PFSK-1 (cell line): ENCODE results near the gene SLC8A1.

ENCODE experiments used
- FOXP2 ChIP-seq: optimal IDR thresholded peaks from 2 replicates; pipeline ENCODE3; 2011; ENCODE audit warnings: borderline replicate concordance, control low read depth, inconsistent platforms; ENCODE audit not compliant: insufficient read depth; ENCODE audit errors: extremely low read length, extremely low read depth
- POLR2AphosphoS5 ChIP-seq: IDR thresholded peaks from 2 replicates; pipeline ENCODE4 v1.6.1; 2012; ENCODE audit warnings: low read depth, mild to moderate bottlenecking, control low read depth, low read length, moderate library complexity
- SIN3A ChIP-seq: IDR thresholded peaks from 2 replicates; pipeline ENCODE4 v1.6.1; 2012; ENCODE audit warnings: mild to moderate bottlenecking, low read length, moderate library complexity, borderline replicate concordance; ENCODE audit not compliant: insufficient read depth
- TAF1 ChIP-seq: IDR thresholded peaks from 2 replicates; pipeline ENCODE4 v1.6.1; 2012; ENCODE audit warnings: low read length, control low read depth, borderline replicate concordance; ENCODE audit not compliant: insufficient read depth
- TF ChIP-seq, protein P1 (sequence below), 2 experiments: IDR thresholded peaks; 2 replicates each; pipeline versions ENCODE4 v1.6.1 to v1.8.0; 2011 to 2012; ENCODE audit warnings: low read depth in 2 of 2, low read length in 2 of 2, control low read depth in 1 of 2, inconsistent platforms in 1 of 2, mild to moderate bottlenecking in 1 of 2, moderate library complexity in 1 of 2; ENCODE audit not compliant: insufficient read depth in 1 of 2

DNA sequence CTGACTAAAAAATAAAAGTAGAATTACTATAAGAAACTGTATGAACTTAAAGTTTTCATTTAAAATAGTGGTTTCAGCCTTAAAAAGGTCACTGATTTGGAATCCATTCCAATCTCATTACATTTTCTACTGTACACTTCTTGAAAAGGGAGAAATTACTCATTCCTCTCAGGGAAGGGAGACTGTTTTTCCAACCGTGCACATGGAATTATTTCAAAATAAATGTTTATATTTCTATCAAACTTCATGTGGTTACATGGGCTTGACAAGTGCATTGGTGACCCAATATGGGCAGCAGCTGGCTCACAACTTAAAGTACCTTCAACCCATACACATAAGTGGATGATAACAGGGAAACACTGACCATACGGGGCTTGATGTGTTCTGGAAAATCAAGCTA, 348.3 kb downstream of the SLC8A1 start:
- TF ChIP-seq FOXP2 (no peak), POLR2AphosphoS5 (no peak), SIN3A (no peak), TAF1 (no peak)
- TF ChIP-seq, protein P1, sequence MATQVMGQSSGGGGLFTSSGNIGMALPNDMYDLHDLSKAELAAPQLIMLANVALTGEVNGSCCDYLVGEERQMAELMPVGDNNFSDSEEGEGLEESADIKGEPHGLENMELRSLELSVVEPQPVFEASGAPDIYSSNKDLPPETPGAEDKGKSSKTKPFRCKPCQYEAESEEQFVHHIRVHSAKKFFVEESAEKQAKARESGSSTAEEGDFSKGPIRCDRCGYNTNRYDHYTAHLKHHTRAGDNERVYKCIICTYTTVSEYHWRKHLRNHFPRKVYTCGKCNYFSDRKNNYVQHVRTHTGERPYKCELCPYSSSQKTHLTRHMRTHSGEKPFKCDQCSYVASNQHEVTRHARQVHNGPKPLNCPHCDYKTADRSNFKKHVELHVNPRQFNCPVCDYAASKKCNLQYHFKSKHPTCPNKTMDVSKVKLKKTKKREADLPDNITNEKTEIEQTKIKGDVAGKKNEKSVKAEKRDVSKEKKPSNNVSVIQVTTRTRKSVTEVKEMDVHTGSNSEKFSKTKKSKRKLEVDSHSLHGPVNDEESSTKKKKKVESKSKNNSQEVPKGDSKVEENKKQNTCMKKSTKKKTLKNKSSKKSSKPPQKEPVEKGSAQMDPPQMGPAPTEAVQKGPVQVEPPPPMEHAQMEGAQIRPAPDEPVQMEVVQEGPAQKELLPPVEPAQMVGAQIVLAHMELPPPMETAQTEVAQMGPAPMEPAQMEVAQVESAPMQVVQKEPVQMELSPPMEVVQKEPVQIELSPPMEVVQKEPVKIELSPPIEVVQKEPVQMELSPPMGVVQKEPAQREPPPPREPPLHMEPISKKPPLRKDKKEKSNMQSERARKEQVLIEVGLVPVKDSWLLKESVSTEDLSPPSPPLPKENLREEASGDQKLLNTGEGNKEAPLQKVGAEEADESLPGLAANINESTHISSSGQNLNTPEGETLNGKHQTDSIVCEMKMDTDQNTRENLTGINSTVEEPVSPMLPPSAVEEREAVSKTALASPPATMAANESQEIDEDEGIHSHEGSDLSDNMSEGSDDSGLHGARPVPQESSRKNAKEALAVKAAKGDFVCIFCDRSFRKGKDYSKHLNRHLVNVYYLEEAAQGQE (IDR thresholded peaks at IDR 0.05; ENCODE audit: insufficient read depth in 1 of 2, low read depth in 2 of 2, low read length in 2 of 2), result no peak
